CD8-positive, alpha-beta memory T cell (primary cell): Measurements from ENCODE around the gene FHL2. TPM values are rescaled to one million over a fixed set of nuclear protein-coding genes. Genes with fewer than 3 reads are reported as not detected.

Experiments
- CTCF ChIA-PET: fragments of 350-600 bp; sonication (Branson Sonifier 250); formaldehyde crosslinking; loops from one replicate; lab custom pipeline; 2021; ENCODE audit warnings: antibody characterized with exemption; lab: Charles Lee
- POLR2A ChIA-PET: fragments of 350-600 bp; sonication (Branson Sonifier 250); formaldehyde crosslinking; loops from one replicate; lab custom pipeline; 2021; ENCODE audit warnings: antibody characterized with exemption; lab: Charles Lee
- DNase-seq, 5 donors: peaks; one replicate each; pipeline versions ENCODE4 v3.0.0 to v3.0.0-alpha.2; 2020 to 2022; ENCODE audit warnings: mixed read lengths in 1 of 5
- H3K27ac ChIP-seq: one replicate; pipeline ENCODE4 v1.7.0; 2013; ENCODE audit warnings: low read depth, mild to moderate bottlenecking, low read length, moderate library complexity
- H3K27me3 ChIP-seq: 2 replicates; pipeline ENCODE4 v1.7.0; 2013; ENCODE audit warnings: low read length, mild to moderate bottlenecking; ENCODE audit not compliant: insufficient read depth, poor library complexity, severe bottlenecking
- H3K36me3 ChIP-seq: 2 replicates; pipeline ENCODE4 v1.7.0; 2013; ENCODE audit warnings: mild to moderate bottlenecking, low read length, moderate library complexity; ENCODE audit not compliant: insufficient read depth
- H3K4me1 ChIP-seq: 2 replicates; pipeline ENCODE4 v1.7.0; 2013; ENCODE audit warnings: mild to moderate bottlenecking, low read length, moderate library complexity; ENCODE audit not compliant: insufficient read depth
- H3K4me3 ChIP-seq: 2 replicates; pipeline ENCODE4 v1.7.0; 2013; ENCODE audit warnings: mild to moderate bottlenecking, low read length
- H3K9me3 ChIP-seq: 2 replicates; pipeline ENCODE4 v1.7.0; 2013; ENCODE audit warnings: mild to moderate bottlenecking, low read length
- H3K27ac Mint-ChIP-seq, 8 donors: one replicate each; pipeline ENCODE4 v1.8.0; 2020 to 2021; ENCODE audit warnings: mixed read lengths in 8 of 8, mild to moderate bottlenecking in 6 of 8, inconsistent platforms in 3 of 8, moderate library complexity in 3 of 8
- H3K27me3 Mint-ChIP-seq, 2 donors: one replicate each; pipeline ENCODE4 v1.8.0; 2020 to 2021; ENCODE audit warnings: mixed read lengths in 2 of 2, mild to moderate bottlenecking in 1 of 2, moderate library complexity in 1 of 2
- H3K36me3 Mint-ChIP-seq, 3 donors: one replicate each; pipeline ENCODE4 v1.8.0; 2020 to 2021; ENCODE audit warnings: mixed read lengths in 3 of 3, inconsistent platforms in 1 of 3, mild to moderate bottlenecking in 1 of 3
- H3K4me1 Mint-ChIP-seq, 3 donors: one replicate each; pipeline ENCODE4 v1.8.0; 2020 to 2021; ENCODE audit warnings: mixed read lengths in 3 of 3, inconsistent platforms in 1 of 3, mild to moderate bottlenecking in 1 of 3
- H3K4me3 Mint-ChIP-seq, 7 donors: one replicate each; pipeline ENCODE4 v1.8.0; 2020 to 2021; ENCODE audit warnings: mixed read lengths in 7 of 7, mild to moderate bottlenecking in 6 of 7, moderate library complexity in 4 of 7, inconsistent platforms in 2 of 7
- H3K9me3 Mint-ChIP-seq, 5 donors: one replicate each; pipeline ENCODE4 v1.8.0; 2020 to 2022; ENCODE audit warnings: mixed read lengths in 5 of 5, mild to moderate bottlenecking in 3 of 5, moderate library complexity in 2 of 5, inconsistent platforms in 1 of 5
- polyA plus RNA-seq: library from polyadenylated mRNA; unstranded; fragments of 300-500 nt; fragmentation: Illumina TruSeq; gene quantifications from one replicate; pipeline ENCODE4 v1.2.3, GENCODE V29; 2021
- total RNA-seq, 2 experiments: library from RNA; stranded (reverse); gene quantifications; one replicate each; pipeline ENCODE4 v1.2.3, GENCODE V29; 2021

The FHL2 gene
- total and polyA plus RNA-seq, 3 experiments from 2014 or later = 0.69 to 3.5 (median 3.3) TPM

- peaks cover 6% of the 10 kb centered on the region for H3K4me1 ChIP-seq
- ChIA-PET CTCF (no interaction called here), POLR2A (no interaction called here)
- H3K4me3 Mint-ChIP-seq = no peak overlapping the region
- no peaks in the 10 kb centered on the region for H3K36me3 ChIP-seq
- no peaks in the 10 kb centered on the region for H3K27me3 Mint-ChIP-seq
- no peaks in the 10 kb centered on the region for H3K9me3 ChIP-seq
- no peak overlapping the region for H3K27ac Mint-ChIP-seq
- no peak overlapping the region for H3K27ac ChIP-seq
- H3K9me3 Mint-ChIP-seq = no peaks in the 10 kb centered on the region
- no peak for DNase-seq
- peaks cover 12 to 17% (median 13%) of the 10 kb centered on the region in 3 donors for H3K4me1 Mint-ChIP-seq
- H3K27me3 ChIP-seq = no peaks in the 10 kb centered on the region
- H3K36me3 Mint-ChIP-seq = no peaks in the 10 kb centered on the region
- no peak overlapping the region for H3K4me3 ChIP-seq
Measured at GRCh38 chr2:105378276-105378840, 20.5 kb downstream of the FHL2 start.

- H3K27me3 Mint-ChIP-seq = no peaks in the 10 kb centered on the region
- Histone ChIP-seq H3K36me3 (no peaks in the 10 kb centered on the region), H3K27me3 (no peaks in the 10 kb centered on the region), H3K9me3 (no peaks in the 10 kb centered on the region), H3K4me3 (no peak overlapping the region), H3K27ac (no peak overlapping the region), H3K4me1 (peaks cover 9% of the 10 kb centered on the region)
- H3K4me1 Mint-ChIP-seq = peaks cover 13 to 22% (median 16%) of the 10 kb centered on the region in 3 donors
- no peaks in the 10 kb centered on the region for H3K9me3 Mint-ChIP-seq
- CTCF ChIA-PET = no interaction called here
- H3K27ac Mint-ChIP-seq = no peak overlapping the region
- POLR2A ChIA-PET = no interaction called here
- no peaks in the 10 kb centered on the region for H3K36me3 Mint-ChIP-seq
- H3K4me3 Mint-ChIP-seq = no peak overlapping the region
- DNase-seq = no peak
Measured at GRCh38 chr2:105377871-105378270, 21.0 kb downstream of the FHL2 start.

- Histone ChIP-seq H3K4me3 (no peak overlapping the region), H3K36me3 (no peaks in the 10 kb centered on the region), H3K9me3 (no peaks in the 10 kb centered on the region), H3K4me1 (peaks cover 9% of the 10 kb centered on the region), H3K27me3 (no peaks in the 10 kb centered on the region), H3K27ac (no peak overlapping the region)
- Mint-ChIP-seq H3K27ac (no peak overlapping the region), H3K27me3 (no peaks in the 10 kb centered on the region), H3K4me3 (no peak overlapping the region), H3K36me3 (no peaks in the 10 kb centered on the region), H3K4me1 (peaks cover 13 to 23% (median 18%) of the 10 kb centered on the region in 3 donors), H3K9me3 (no peaks in the 10 kb centered on the region)
- POLR2A ChIA-PET = no interaction called here
- CTCF ChIA-PET = no interaction called here
- DNase-seq = no peak
Measured at GRCh38 chr2:105376789-105377240, 22.0 kb downstream of the FHL2 start.

- Histone ChIP-seq H3K27me3 (no peaks in the 10 kb centered on the region), H3K27ac (no peak overlapping the region), H3K36me3 (no peaks in the 10 kb centered on the region), H3K4me3 (no peak overlapping the region), H3K4me1 (peaks cover 9% of the 10 kb centered on the region), H3K9me3 (no peaks in the 10 kb centered on the region)
- no peak overlapping the region for H3K4me3 Mint-ChIP-seq
- no peaks in the 10 kb centered on the region for H3K9me3 Mint-ChIP-seq
- DNase-seq = no peak
- POLR2A ChIA-PET = no interaction called here
- no peaks in the 10 kb centered on the region for H3K27me3 Mint-ChIP-seq
- peaks cover 13 to 23% (median 18%) of the 10 kb centered on the region in 3 donors for H3K4me1 Mint-ChIP-seq
- peak overlapping the region in 1 of 8 donors; percentile 25 for H3K27ac Mint-ChIP-seq
- CTCF ChIA-PET = interaction anchor here (0.6 kb wide), 1 partner anchor 10 kb away, joined by 4 read pairs; no protein-coding TSS in a partner anchor
- H3K36me3 Mint-ChIP-seq = no peaks in the 10 kb centered on the region
Measured at GRCh38 chr2:105376010-105376409, 22.8 kb downstream of the FHL2 start.

GRCh38 chr2:105375001-105375561, 23.8 kb downstream of the FHL2 start:
- Histone ChIP-seq H3K9me3 (no peaks in the 10 kb centered on the region), H3K4me1 (peaks cover 12% of the 10 kb centered on the region), H3K36me3 (no peaks in the 10 kb centered on the region), H3K4me3 (no peak overlapping the region), H3K27me3 (no peaks in the 10 kb centered on the region), H3K27ac (no peak overlapping the region)
- no peaks in the 10 kb centered on the region for H3K36me3 Mint-ChIP-seq
- H3K27ac Mint-ChIP-seq = peak overlapping the region in 1 of 8 donors; percentile 86
- no peaks in the 10 kb centered on the region for H3K9me3 Mint-ChIP-seq
- H3K4me3 Mint-ChIP-seq = peak overlapping the region in 1 of 7 donors; percentile 8
- H3K27me3 Mint-ChIP-seq = no peaks in the 10 kb centered on the region
- ChIA-PET CTCF (interaction anchor here (1.6 kb wide), 1 partner anchor 146 kb away, joined by 4 read pairs; no protein-coding TSS in a partner anchor), POLR2A (no interaction called here)
- DNase-seq = no peak
- H3K4me1 Mint-ChIP-seq = peaks cover 16 to 27% (median 18%) of the 10 kb centered on the region in 3 donors

- Histone ChIP-seq H3K27me3 (no peaks in the 10 kb centered on the region), H3K4me3 (no peak overlapping the region), H3K4me1 (peaks cover 14% of the 10 kb centered on the region), H3K9me3 (no peaks in the 10 kb centered on the region), H3K36me3 (no peaks in the 10 kb centered on the region), H3K27ac (no peak overlapping the region)
- no peaks in the 10 kb centered on the region for H3K9me3 Mint-ChIP-seq
- no peaks in the 10 kb centered on the region for H3K27me3 Mint-ChIP-seq
- POLR2A ChIA-PET = no interaction called here
- peaks cover 21 to 33% (median 25%) of the 10 kb centered on the region in 3 donors for H3K4me1 Mint-ChIP-seq
- CTCF ChIA-PET = interaction anchor here (1.6 kb wide), 1 partner anchor 147 kb away, joined by 4 read pairs; no protein-coding TSS in a partner anchor
- H3K27ac Mint-ChIP-seq = peak overlapping the region; percentile 27 to 93 (median 84)
- peaks cover 0 to 2% (median 0%) of the 10 kb centered on the region in 3 donors for H3K36me3 Mint-ChIP-seq
- H3K4me3 Mint-ChIP-seq = peak overlapping the region; percentile 16 to 90 (median 79)
- peak in 4 of 5 donors; percentile 6 to 68 (median 18) for DNase-seq
Measured at GRCh38 chr2:105373895-105374401, 24.9 kb downstream of the FHL2 start.

GRCh38 chr2:105373344-105373781, 25.5 kb downstream of the FHL2 start:
- Histone ChIP-seq H3K27ac (no peak overlapping the region), H3K4me1 (peaks cover 14% of the 10 kb centered on the region), H3K27me3 (no peaks in the 10 kb centered on the region), H3K4me3 (no peak overlapping the region), H3K36me3 (no peaks in the 10 kb centered on the region), H3K9me3 (no peaks in the 10 kb centered on the region)
- ChIA-PET POLR2A (no interaction called here), CTCF (no interaction called here)
- Mint-ChIP-seq H3K27me3 (no peaks in the 10 kb centered on the region), H3K27ac (peak overlapping the region in 7 of 8 donors; percentile 4 to 93 (median 51)), H3K4me3 (peak overlapping the region in 6 of 7 donors; percentile 16 to 85 (median 77)), H3K4me1 (peaks cover 21 to 33% (median 25%) of the 10 kb centered on the region in 3 donors), H3K9me3 (no peaks in the 10 kb centered on the region), H3K36me3 (peaks cover 0 to 2% (median 0%) of the 10 kb centered on the region in 3 donors)
- no peak for DNase-seq

- no peaks in the 10 kb centered on the region for H3K9me3 ChIP-seq
- H3K4me1 ChIP-seq = peaks cover 14% of the 10 kb centered on the region
- Mint-ChIP-seq H3K9me3 (no peaks in the 10 kb centered on the region), H3K36me3 (peaks cover 0 to 2% (median 0%) of the 10 kb centered on the region in 3 donors), H3K27me3 (no peaks in the 10 kb centered on the region), H3K4me1 (peaks cover 21 to 33% (median 25%) of the 10 kb centered on the region in 3 donors), H3K4me3 (peak overlapping the region in 1 of 7 donors; percentile 29), H3K27ac (peak overlapping the region in 1 of 8 donors; percentile 21)
- no peaks in the 10 kb centered on the region for H3K36me3 ChIP-seq
- H3K27ac ChIP-seq = no peak overlapping the region
- H3K4me3 ChIP-seq = no peak overlapping the region
- POLR2A ChIA-PET = no interaction called here
- CTCF ChIA-PET = interaction anchor here (6.8 kb wide), 1 partner anchor 148 kb away, joined by 99 read pairs; no protein-coding TSS in a partner anchor
- DNase-seq = no peak
- H3K27me3 ChIP-seq = no peaks in the 10 kb centered on the region
Measured at GRCh38 chr2:105371810-105372209, 27.0 kb downstream of the FHL2 start.
